ENCODE measurements around the gene MCOLN1. TPM values are rescaled to one million over a fixed set of nuclear protein-coding genes. Genes with fewer than 3 reads are reported as not detected.

Gene MCOLN1
- total and polyA plus RNA-seq, 12 donors = 10.4 to 34.9 (median 15.1) TPM

- Histone ChIP-seq H3K36me3 (peaks cover 0 to 79% (median 33%) of the 10 kb centered on the region in 9 donors), H3K27me3 (no peaks in the 10 kb centered on the region), H3K9me3 (no peaks in the 10 kb centered on the region), H3K4me3 (no peak overlapping the region), H3K4me1 (peaks cover 0 to 6% (median 0%) of the 10 kb centered on the region in 9 donors), H3K27ac (no peak overlapping the region)
- TF ChIP-seq, protein P1, sequence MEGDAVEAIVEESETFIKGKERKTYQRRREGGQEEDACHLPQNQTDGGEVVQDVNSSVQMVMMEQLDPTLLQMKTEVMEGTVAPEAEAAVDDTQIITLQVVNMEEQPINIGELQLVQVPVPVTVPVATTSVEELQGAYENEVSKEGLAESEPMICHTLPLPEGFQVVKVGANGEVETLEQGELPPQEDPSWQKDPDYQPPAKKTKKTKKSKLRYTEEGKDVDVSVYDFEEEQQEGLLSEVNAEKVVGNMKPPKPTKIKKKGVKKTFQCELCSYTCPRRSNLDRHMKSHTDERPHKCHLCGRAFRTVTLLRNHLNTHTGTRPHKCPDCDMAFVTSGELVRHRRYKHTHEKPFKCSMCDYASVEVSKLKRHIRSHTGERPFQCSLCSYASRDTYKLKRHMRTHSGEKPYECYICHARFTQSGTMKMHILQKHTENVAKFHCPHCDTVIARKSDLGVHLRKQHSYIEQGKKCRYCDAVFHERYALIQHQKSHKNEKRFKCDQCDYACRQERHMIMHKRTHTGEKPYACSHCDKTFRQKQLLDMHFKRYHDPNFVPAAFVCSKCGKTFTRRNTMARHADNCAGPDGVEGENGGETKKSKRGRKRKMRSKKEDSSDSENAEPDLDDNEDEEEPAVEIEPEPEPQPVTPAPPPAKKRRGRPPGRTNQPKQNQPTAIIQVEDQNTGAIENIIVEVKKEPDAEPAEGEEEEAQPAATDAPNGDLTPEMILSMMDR (IDR thresholded peaks at IDR 0.05) = no peak
- ATAC-seq = no peak
- intact Hi-C loops (cut with DNase I) = no loop called here
- WGBS, 2 donors = 71 to 91% methylated on average over 2 of the region's 2 CpGs
- no peak for DNase-seq
Measured at GRCh38 chr19:7552781-7553180, 30.4 kb downstream of the MCOLN1 start.

GRCh38 chr19:7554565-7554964, 32.1 kb downstream of the MCOLN1 start:
- H3K4me3 ChIP-seq = no peak overlapping the region
- H3K9me3 ChIP-seq = no peaks in the 10 kb centered on the region
- no peak overlapping the region for H3K27ac ChIP-seq
- TF ChIP-seq, protein P1 (IDR thresholded peaks at IDR 0.05) = no peak
- intact Hi-C loops (cut with DNase I) = no loop called here
- no peak for DNase-seq
- no peak for ATAC-seq
- H3K36me3 ChIP-seq = peaks cover 0 to 95% (median 47%) of the 10 kb centered on the region in 9 donors
- 90% methylated on average over 28 of the region's 28 CpGs for WGBS, 2 donors
- peaks cover 0 to 6% (median 0%) of the 10 kb centered on the region in 9 donors for H3K4me1 ChIP-seq
- H3K27me3 ChIP-seq = no peaks in the 10 kb centered on the region

DNA sequence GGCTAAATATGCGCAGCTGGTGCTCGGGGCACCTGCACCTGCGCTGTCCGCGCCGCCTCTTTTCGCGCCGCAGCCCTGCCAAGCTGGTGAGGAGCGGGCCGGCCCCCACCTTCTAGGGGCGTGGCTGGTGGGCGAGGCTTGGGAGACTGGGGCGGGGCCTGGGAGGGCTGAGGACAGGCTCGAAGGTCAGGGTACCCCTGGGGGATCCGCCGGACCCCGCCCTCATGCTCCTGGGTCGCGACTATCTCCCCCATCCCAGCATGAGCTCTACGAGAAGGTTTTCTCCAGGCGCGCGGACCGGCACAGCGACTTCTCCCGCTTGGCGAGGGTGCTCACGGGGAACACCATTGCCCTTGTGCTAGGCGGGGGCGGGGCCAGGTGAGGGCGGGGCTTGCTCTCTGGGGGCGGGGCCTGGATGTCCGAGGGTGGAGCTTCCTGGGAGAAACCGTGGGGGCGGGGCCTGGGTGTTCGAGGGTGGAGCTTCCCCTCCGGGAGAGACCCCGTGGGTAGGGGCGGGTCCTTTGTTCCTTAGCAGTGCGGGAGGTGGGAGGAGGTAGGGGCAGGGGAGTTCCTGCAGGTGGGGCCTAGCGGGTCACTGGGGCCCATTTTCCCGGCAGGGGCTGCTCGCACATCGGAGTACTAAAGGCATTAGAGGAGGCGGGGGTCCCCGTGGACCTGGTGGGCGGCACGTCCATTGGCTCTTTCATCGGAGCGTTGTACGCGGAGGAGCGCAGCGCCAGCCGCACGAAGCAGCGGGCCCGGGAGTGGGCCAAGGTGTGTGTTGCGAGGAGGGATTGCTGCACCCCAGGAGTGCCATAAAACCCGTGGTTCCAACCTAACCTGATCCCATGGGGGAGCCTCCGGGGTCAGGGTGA, 32.8 kb downstream of the MCOLN1 start:
- 69 to 74% methylated on average over 62 of the region's 62 CpGs for WGBS, 2 donors
- H3K36me3 ChIP-seq = peaks cover 0 to 95% (median 46%) of the 10 kb centered on the region in 9 donors
- DNase-seq = no peak
- H3K27ac ChIP-seq = no peak overlapping the region
- ATAC-seq = no peak
- intact Hi-C loops (cut with DNase I) = no loop called here
- peaks cover 0 to 6% (median 0%) of the 10 kb centered on the region in 9 donors for H3K4me1 ChIP-seq
- TF ChIP-seq, protein P1 (IDR thresholded peaks at IDR 0.05) = no peak
- no peaks in the 10 kb centered on the region for H3K27me3 ChIP-seq
- H3K4me3 ChIP-seq = no peak overlapping the region
- no peaks in the 10 kb centered on the region for H3K9me3 ChIP-seq

- 96 to 97% methylated on average over 54 of the region's 54 CpGs for WGBS, 2 donors
- DNase-seq (no peak), ATAC-seq (no peak)
- no peaks in the 10 kb centered on the region for H3K27me3 ChIP-seq
- intact Hi-C loops (cut with DNase I) = no loop called here
- no peak overlapping the region for H3K27ac ChIP-seq
- no peaks in the 10 kb centered on the region for H3K9me3 ChIP-seq
- H3K36me3 ChIP-seq = peaks cover 0 to 97% (median 52%) of the 10 kb centered on the region in 9 donors
- H3K4me1 ChIP-seq = peaks cover 0 to under 1% (median 0%) of the 10 kb centered on the region in 9 donors
- TF ChIP-seq, protein P1 (IDR thresholded peaks at IDR 0.05) = no peak
- no peak overlapping the region for H3K4me3 ChIP-seq
Measured at GRCh38 chr19:7556696-7557315, 34.4 kb downstream of the MCOLN1 start.

Data from heart right ventricle (tissue), 16 donors.